NCI-H526 treated with DMSO at 0.1 percent for 48 hours (cell line): ENCODE data around the gene ZC3H7A.

Source experiments
- DNase-seq: peaks from one replicate; lab custom pipeline; 2025; lab: John Stamatoyannopoulos, UW

Gene ZC3H7A

GRCh38 chr16:11735787-11736186, 61.3 kb downstream of the ZC3H7A start:
- DNase-seq = no peak

- DNase-seq = no peak
Observed at GRCh38 chr16:11734653-11735043, 62.4 kb downstream of the ZC3H7A start.

- no peak for DNase-seq
Observed at GRCh38 chr16:11734025-11734652, 62.9 kb downstream of the ZC3H7A start.

- no peak for DNase-seq
Observed at GRCh38 chr16:11731222-11731621, 65.8 kb downstream of the ZC3H7A start.

GRCh38 chr16:11729787-11730186, 67.3 kb downstream of the ZC3H7A start:
- no peak for DNase-seq

- no peak for DNase-seq
Observed at GRCh38 chr16:11727796-11728543, 69.1 kb downstream of the ZC3H7A start.

- DNase-seq = no peak
Observed at GRCh38 chr16:11726008-11726407, 71.0 kb downstream of the ZC3H7A start.

GRCh38 chr16:11725457-11725856, 71.6 kb downstream of the ZC3H7A start:
- DNase-seq = no peak

- no peak for DNase-seq
Observed at GRCh38 chr16:11722468-11722808, 74.6 kb downstream of the ZC3H7A start.

GRCh38 chr16:11721781-11722467, 75.1 kb downstream of the ZC3H7A start:
- DNase-seq = no peak

GRCh38 chr16:11719762-11720161, 77.3 kb downstream of the ZC3H7A start:
- no peak for DNase-seq

- no peak for DNase-seq
Observed at GRCh38 chr16:11719171-11719570, 77.9 kb downstream of the ZC3H7A start.

- DNase-seq = no peak
Observed at GRCh38 chr16:11717811-11718210, 79.2 kb downstream of the ZC3H7A start.

- DNase-seq = no peak
Observed at GRCh38 chr16:11716336-11716735, 80.7 kb downstream of the ZC3H7A start.

- DNase-seq = no peak
Observed at GRCh38 chr16:11715246-11715947, 81.7 kb downstream of the ZC3H7A start.

GRCh38 chr16:11712122-11712521, 84.9 kb downstream of the ZC3H7A start:
- DNase-seq = no peak

- no peak for DNase-seq
Observed at GRCh38 chr16:11711662-11712061, 85.4 kb downstream of the ZC3H7A start.

- DNase-seq = no peak
Observed at GRCh38 chr16:11708421-11708820, 88.6 kb downstream of the ZC3H7A start.

GRCh38 chr16:11707679-11708197, 89.3 kb downstream of the ZC3H7A start:
- DNase-seq = no peak

GRCh38 chr16:11706180-11706742, 90.8 kb downstream of the ZC3H7A start:
- no peak for DNase-seq

- no peak for DNase-seq
Observed at GRCh38 chr16:11705311-11706025, 91.6 kb downstream of the ZC3H7A start.
